Breast epithelium (tissue), 3 donors: ENCODE measurements around the gene MYH10.

Experiments used
- POLR2A ChIP-seq: fragments of 450-650 bp; IDR thresholded peaks from one replicate; pipeline ENCODE4 v1.6.1; 2016; ENCODE audit warnings: antibody characterized with exemption, mild to moderate bottlenecking, moderate library complexity
- POLR2AphosphoS5 ChIP-seq, 3 donors: sonication (generic); formaldehyde crosslinking; IDR thresholded peaks; one replicate each; pipeline ENCODE4 v1.6.1; 2017; ENCODE audit warnings: antibody characterized with exemption in 3 of 3
- TF ChIP-seq, protein P1 (sequence below), 3 donors: fragments of 450-650 bp; IDR thresholded peaks; one replicate each; pipeline ENCODE4 v1.5.1; 2016 to 2017; ENCODE audit warnings: antibody characterized with exemption in 3 of 3, mild to moderate bottlenecking in 3 of 3, moderate library complexity in 3 of 3

DNA sequence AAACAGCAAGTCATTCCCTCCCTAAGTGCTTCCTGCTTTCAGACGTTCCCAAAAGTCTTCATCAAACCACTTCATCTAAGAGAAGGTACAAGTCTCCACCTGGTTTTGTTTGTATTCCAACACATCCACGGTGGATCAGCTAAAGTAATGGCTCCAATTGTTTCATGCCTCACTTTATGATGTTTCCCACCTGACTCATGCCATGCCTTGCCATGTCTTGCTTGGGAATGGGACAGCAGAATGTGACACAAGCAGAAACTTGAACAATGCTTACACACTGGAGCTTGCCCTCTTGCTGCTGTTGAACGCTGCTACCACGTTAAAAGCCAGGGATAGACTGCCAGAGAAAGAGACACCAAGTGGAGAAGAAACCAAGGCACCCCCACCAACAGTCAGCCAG lies 43.8 kb downstream of the MYH10 start:
- TF ChIP-seq POLR2A = no peak
- TF ChIP-seq POLR2AphosphoS5 (IDR thresholded peaks at IDR 0.05) = no peak
- TF ChIP-seq, protein P1, sequence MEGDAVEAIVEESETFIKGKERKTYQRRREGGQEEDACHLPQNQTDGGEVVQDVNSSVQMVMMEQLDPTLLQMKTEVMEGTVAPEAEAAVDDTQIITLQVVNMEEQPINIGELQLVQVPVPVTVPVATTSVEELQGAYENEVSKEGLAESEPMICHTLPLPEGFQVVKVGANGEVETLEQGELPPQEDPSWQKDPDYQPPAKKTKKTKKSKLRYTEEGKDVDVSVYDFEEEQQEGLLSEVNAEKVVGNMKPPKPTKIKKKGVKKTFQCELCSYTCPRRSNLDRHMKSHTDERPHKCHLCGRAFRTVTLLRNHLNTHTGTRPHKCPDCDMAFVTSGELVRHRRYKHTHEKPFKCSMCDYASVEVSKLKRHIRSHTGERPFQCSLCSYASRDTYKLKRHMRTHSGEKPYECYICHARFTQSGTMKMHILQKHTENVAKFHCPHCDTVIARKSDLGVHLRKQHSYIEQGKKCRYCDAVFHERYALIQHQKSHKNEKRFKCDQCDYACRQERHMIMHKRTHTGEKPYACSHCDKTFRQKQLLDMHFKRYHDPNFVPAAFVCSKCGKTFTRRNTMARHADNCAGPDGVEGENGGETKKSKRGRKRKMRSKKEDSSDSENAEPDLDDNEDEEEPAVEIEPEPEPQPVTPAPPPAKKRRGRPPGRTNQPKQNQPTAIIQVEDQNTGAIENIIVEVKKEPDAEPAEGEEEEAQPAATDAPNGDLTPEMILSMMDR (IDR thresholded peaks at IDR 0.05) = no peak
